PC-9 (cell line): ENCODE measurements around the gene CLDN34.

Experiments
- CTCF ChIP-seq: fragments of 200-600 bp; sonication (generic); conservative IDR thresholded peaks from 2 replicates; pipeline ENCODE4 v1.6.1; 2017; ENCODE audit warnings: mixed run types, antibody characterized with exemption, mild to moderate bottlenecking, moderate library complexity
- EZH2 ChIP-seq: fragments of 200-600 bp; sonication (generic); IDR thresholded peaks from 2 replicates; pipeline ENCODE4 v1.8.0; 2017; ENCODE audit warnings: antibody characterized with exemption, low read depth

GRCh38 chrX:9992724-9993123 is 25.6 kb downstream of the CLDN34 start:
- TF ChIP-seq CTCF (no peak), EZH2 (no peak)
